Glomerular visceral epithelial cell (primary cell): ENCODE data around the gene ALPI.

Experiments used
- DNase-seq: peaks from one replicate; pipeline ENCODE4 v3.0.0-alpha.2; 2016; ENCODE audit errors: extremely low spot score

ALPI gene

GRCh38 chr2:232484628-232485347, 28.8 kb downstream of the ALPI start:
- DNase-seq, result no peak

GRCh38 chr2:232485348-232485756, 29.4 kb downstream of the ALPI start:
- no peak for DNase-seq

- DNase-seq, result no peak
Measured at GRCh38 chr2:232485757-232486557, 30.0 kb downstream of the ALPI start.

GRCh38 chr2:232486558-232487384, 30.8 kb downstream of the ALPI start:
- no peak for DNase-seq

GRCh38 chr2:232487385-232488096, 31.6 kb downstream of the ALPI start, which contains the start of gene ECEL1:
TSS of gene ECEL1 (minus strand) at chr2:232487834. CDS start at chr2:232486653, 1,181 bp downstream.
- no peak for DNase-seq

GRCh38 chr2:232488097-232488711, 32.3 kb downstream of the ALPI start:
- DNase-seq, result no peak

- DNase-seq, result no peak
Measured at GRCh38 chr2:232488721-232489300, 32.9 kb downstream of the ALPI start.

- no peak for DNase-seq
Measured at GRCh38 chr2:232489516-232490220, 33.7 kb downstream of the ALPI start.

GRCh38 chr2:232490221-232491138, 34.5 kb downstream of the ALPI start:
- DNase-seq, result no peak

- no peak for DNase-seq
Measured at GRCh38 chr2:232491139-232491780, 35.3 kb downstream of the ALPI start.

- no peak for DNase-seq
Measured at GRCh38 chr2:232492236-232492848, 36.4 kb downstream of the ALPI start.

GRCh38 chr2:232492963-232493700, 37.2 kb downstream of the ALPI start:
- DNase-seq, result no peak

GRCh38 chr2:232493701-232494474, 37.9 kb downstream of the ALPI start:
- no peak for DNase-seq

- no peak for DNase-seq
Measured at GRCh38 chr2:232494542-232494941, 38.6 kb downstream of the ALPI start.

GRCh38 chr2:232495292-232495691, 39.3 kb downstream of the ALPI start:
- no peak for DNase-seq

GRCh38 chr2:232496501-232497270, 40.7 kb downstream of the ALPI start:
- no peak for DNase-seq
